Thyroid gland (tissue), 4 donors: ENCODE measurements around the gene APOBEC2.

Source experiments
- CTCF ChIP-seq, 6 experiments: fragments of 200-600 bp in 3 of 6; fragments of 450-650 bp in 3 of 6; sonication (generic) in 3 of 6; IDR thresholded peaks; one replicate each; pipeline ENCODE4 v1.5.1; 2016 to 2019; ENCODE audit warnings: antibody characterized with exemption in 6 of 6, mild to moderate bottlenecking in 2 of 6, inconsistent platforms in 1 of 6, moderate library complexity in 1 of 6
- POLR2A ChIP-seq, 2 donors: fragments of 450-650 bp; IDR thresholded peaks; one replicate each; pipeline ENCODE4 v1.6.1; 2017; ENCODE audit warnings: antibody characterized with exemption in 2 of 2, mild to moderate bottlenecking in 2 of 2, moderate library complexity in 1 of 2

DNA sequence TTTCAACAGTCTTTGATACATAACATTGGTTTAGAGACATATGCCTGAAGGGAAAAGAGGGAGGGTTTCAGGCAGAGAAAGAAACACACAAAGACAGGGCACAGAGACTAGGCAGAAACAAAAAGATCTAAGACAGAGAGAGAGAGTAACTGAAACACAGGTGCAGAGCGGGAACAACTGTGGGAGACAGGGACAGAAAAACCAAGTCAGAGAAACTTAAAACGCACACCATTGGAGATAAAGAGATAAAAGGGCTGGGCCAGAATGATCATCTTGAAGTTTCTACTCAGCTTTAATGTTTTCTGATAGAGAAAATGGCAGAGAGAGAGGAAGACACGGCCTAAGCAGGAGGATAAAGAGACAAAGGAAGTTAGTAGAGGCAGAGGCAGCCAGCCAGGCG, 25.8 kb upstream of the APOBEC2 start:
- TF ChIP-seq CTCF (IDR thresholded peaks at IDR 0.05): no peak
- TF ChIP-seq POLR2A (IDR thresholded peaks at IDR 0.05): no peak
